ENCODE data around the gene SH2D3A.
"Not testable (repeated sequence)": the region's sequence is repeated elsewhere in the genome, so short reads cannot be mapped to it uniquely, and the experiment has no call there.

SH2D3A gene

GRCh38 chr19:6788896-6789295, 21.7 kb upstream of the SH2D3A start:
- no peak for DNase-seq

- no peak for DNase-seq
Measured at GRCh38 chr19:6787393-6787792, 20.2 kb upstream of the SH2D3A start.

GRCh38 chr19:6779206-6779605, 12.0 kb upstream of the SH2D3A start:
- DNase-seq, result no peak

- no peak for DNase-seq
Measured at GRCh38 chr19:6778386-6778785, 11.2 kb upstream of the SH2D3A start.

GRCh38 chr19:6777434-6777833, 10.2 kb upstream of the SH2D3A start:
- no peak for DNase-seq

GRCh38 chr19:6776999-6777398, 9.8 kb upstream of the SH2D3A start:
- DNase-seq, result no peak

- not testable (repeated sequence) for DNase-seq
Measured at GRCh38 chr19:6776045-6776444, 8.8 kb upstream of the SH2D3A start.

GRCh38 chr19:6774821-6775707, 7.8 kb upstream of the SH2D3A start:
- DNase-seq, result no peak

GRCh38 chr19:6773323-6773931, 6.2 kb upstream of the SH2D3A start:
- no peak for DNase-seq

- no peak for DNase-seq
Measured at GRCh38 chr19:6772866-6773322, 5.7 kb upstream of the SH2D3A start.

- DNase-seq, result peak; percentile 59
Measured at GRCh38 chr19:6772028-6772865, 5.0 kb upstream of the SH2D3A start, which contains the start of gene VAV1. Gene VAV1 (plus strand): TSS chr19:6772708. CDS start chr19:6772808, 100 bp downstream.

GRCh38 chr19:6771648-6772027, 4.4 kb upstream of the SH2D3A start:
- DNase-seq, result not testable (repeated sequence)

GRCh38 chr19:6769006-6769619, 1.9 kb upstream of the SH2D3A start:
- no peak for DNase-seq

GRCh38 chr19:6768236-6768785, 1.1 kb upstream of the SH2D3A start:
- DNase-seq, result no peak

- no peak for DNase-seq
Measured at GRCh38 chr19:6767081-6767356, 216 bp downstream of the SH2D3A start.

GRCh38 chr19:6766357-6767080, 716 bp downstream of the SH2D3A start:
- DNase-seq, result no peak

GRCh38 chr19:6765738-6766356, 1.4 kb downstream of the SH2D3A start:
- no peak for DNase-seq

GRCh38 chr19:6762253-6762797, 4.9 kb downstream of the SH2D3A start:
- DNase-seq, result not testable (repeated sequence)

GRCh38 chr19:6761053-6761676, 6.1 kb downstream of the SH2D3A start:
- DNase-seq, result no peak

GRCh38 chr19:6760606-6761005, 6.6 kb downstream of the SH2D3A start:
- no peak for DNase-seq
